Fibroblast of the conjunctiva (primary cell): ENCODE measurements around the gene MAN1C1.

Source experiments
- DNase-seq: peaks from one replicate; pipeline ENCODE4 v3.0.0-alpha.2; 2010; ENCODE audit warnings: low read depth

Gene MAN1C1

DNA sequence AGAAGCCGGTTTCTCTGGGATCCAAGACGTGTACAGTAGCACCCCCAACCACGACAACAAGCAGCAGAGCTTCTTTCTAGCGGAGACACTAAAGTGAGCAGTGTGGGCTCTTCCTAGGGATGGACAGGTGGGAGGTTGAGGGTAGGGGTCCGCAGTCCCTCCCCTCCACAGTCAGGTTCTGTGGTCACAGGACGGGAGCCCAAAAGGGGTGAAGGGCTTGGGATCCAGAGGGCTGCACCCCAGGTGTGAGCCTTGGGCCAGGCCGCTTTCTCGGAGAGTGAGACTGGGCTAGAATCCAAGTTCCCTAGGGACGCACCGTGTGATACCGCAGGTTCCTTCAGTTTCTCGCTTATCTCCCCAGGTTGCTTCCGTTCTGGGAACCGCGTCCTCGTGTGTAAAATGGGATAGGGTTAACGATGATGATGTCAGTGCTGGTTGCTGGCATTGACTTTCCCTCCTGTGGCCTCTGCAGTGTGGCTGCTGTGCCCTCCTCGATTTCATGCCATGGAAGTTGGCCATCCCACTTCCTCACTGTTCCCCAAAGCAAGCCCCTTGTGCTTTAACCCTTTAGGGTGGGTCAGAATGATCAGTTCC, 166.1 kb downstream of the MAN1C1 start:
- no peak for DNase-seq

DNA sequence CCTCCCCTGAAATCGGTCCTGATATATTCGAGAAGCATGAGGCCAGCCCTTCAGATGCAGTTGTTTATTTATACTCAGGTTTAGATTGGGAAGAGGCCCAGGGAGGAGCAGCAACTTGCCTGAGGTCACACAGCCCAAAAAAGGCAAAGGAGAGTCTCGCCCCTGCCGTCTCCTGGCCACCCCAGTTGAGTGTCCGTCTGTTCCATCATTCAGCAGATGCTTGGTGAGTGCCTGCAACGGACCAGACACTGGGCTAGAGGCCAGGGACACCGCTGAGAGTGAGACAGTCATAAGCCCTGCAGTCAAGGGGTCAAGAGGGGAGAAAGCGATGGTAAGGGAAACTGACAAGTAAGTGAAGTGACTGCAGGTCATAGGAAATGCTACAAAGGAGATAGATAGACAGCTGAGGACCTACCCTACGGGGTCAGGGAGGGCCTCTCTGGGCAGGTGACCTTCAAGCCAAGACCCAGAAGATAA, 168.0 kb downstream of the MAN1C1 start:
- DNase-seq, result no peak

DNA sequence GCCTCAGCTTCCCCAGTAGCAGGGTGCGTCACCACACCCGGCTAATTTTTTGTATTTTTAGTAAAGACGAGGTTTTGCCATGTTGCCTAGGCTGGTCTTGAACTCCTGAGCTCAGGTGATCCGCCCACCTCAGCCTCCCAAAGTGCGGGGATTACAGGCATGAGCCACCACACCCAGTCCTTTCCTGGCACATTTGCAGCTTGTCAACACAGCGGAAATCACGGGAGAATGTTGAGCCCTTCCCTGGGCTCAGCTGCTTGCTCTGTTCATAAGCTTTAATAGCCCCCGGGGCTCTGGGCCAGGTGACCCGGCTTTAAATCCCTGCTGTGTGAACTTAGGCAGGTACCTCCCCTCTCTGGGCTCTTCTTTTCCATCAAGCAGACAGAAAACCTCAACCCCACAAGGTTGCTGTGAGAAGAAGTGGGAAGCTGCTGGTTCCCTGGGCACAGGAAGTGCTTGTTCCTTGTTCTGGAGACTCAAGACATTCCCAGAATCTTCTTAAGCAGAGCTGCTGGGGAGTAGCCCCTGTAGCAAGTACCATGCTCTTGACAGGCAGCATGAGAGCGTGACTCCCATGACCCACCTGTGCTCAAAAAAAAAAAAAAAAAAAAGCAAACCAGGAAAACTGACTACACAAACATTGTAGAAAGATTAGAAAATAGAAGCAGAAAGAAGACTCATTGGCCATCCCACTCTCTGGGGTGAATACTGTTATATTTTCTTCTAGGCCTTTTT, 168.9 kb downstream of the MAN1C1 start:
- no peak for DNase-seq

GRCh38 chr1:25786887-25787759, 170.5 kb downstream of the MAN1C1 start:
- DNase-seq, result no peak

DNA sequence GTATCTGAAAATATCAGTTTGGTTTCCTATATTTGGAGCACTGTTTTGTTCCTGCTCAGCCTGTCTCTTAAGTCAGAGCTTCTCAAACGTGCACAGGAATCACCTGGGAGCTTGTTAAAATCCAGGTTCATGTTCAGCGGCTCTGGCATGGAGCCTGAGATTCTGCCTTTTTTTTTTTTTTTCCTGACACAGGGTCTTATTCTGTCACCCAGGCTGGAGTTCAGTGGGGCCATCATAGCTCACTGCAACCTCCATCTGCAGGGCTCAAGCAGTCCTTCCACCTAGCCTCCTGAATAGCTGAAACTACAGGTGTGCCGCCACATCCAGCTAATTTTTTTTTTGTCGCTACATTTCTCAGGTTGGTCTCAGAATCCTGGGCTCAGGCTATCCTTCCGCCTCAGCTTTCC, 171.2 kb downstream of the MAN1C1 start:
- no peak for DNase-seq

DNA sequence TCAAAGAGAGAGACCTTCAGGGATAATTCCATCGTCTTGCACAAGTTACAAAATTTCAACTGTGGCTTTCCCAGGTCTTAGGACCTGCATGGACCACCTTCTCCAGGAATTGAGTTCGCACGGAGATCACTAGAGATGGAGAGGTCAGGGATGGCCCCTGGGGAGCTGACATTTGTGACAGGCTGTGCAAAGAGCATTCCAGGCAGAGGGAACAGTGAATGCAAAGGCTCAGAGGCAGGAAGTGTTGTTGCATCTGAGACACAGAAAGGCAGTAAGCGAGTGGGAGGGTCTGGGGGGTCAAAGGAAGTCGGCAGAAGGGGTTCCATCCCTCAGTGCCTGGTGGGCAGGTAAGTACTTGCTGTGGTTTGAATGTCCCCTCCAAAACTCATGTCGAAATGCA, 173.9 kb downstream of the MAN1C1 start:
- DNase-seq, result no peak

DNA sequence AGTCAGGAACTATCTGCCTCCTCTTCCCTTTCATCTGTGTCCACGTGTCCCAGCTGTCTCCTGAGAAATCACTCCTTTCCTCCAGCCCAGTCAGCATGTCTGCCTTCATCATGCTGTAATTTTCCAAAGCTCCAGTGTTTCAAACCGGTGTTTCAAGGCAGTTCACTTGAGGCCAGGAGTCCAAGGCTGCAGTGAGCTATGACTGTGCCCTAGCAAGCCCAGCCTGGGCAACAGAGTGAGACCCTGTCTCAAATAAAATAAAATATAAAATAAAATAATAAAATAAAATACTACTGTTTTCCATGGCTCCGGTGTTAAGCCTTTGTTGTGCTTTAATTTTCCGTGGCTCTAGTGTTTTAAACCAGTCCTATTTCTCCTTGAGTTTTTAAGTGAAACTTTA, 175.5 kb downstream of the MAN1C1 start:
- DNase-seq, result no peak

- DNase-seq, result no peak
Observed at GRCh38 chr1:25793585-25794170, 177.1 kb downstream of the MAN1C1 start.

GRCh38 chr1:25794325-25794724, 177.7 kb downstream of the MAN1C1 start:
- no peak for DNase-seq

GRCh38 chr1:25795211-25795610, 178.6 kb downstream of the MAN1C1 start:
- no peak for DNase-seq

DNA sequence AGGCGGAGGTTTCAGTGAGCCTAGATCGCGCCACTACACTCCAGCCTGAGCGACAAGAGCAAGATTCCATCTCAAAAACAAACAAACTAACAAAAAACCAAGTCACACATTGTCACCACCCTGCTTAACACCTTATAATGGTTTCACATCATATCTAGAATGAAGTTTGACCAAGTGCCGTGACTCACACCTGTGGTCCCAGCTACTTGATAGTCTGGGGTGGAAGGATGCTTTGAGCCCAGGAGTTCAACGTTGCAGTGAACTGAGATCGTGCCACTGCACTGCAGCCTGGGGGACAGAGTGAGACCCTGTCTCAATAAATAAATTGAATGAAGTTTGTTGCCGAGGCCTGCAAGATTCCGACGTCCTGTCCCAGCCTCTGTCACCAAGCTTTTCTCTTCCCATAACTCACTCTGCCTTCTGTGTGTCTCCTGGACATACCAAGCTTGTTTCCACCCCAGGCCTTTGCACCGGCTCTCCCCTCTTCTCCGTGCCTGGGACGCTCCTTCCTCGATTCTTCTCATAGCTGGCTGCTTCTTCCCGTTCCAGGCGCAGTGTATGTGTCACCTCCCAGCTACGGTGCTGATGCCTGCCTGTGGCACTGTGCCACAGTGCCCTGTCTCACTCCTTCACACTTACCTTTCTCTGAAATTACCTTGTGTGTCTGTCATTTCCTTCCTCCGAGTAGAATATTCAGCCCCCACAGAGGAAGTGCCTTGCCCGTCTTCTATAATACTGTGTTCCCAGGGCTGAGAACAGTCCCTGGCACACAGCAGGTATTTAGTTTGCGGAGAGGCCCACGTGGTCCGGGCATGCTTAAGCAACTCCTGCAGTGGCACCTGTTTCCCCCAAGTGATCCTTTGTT, 179.6 kb downstream of the MAN1C1 start:
- DNase-seq, result no peak

- peak; percentile 59 for DNase-seq
Observed at GRCh38 chr1:25796811-25797458, 180.3 kb downstream of the MAN1C1 start.

DNA sequence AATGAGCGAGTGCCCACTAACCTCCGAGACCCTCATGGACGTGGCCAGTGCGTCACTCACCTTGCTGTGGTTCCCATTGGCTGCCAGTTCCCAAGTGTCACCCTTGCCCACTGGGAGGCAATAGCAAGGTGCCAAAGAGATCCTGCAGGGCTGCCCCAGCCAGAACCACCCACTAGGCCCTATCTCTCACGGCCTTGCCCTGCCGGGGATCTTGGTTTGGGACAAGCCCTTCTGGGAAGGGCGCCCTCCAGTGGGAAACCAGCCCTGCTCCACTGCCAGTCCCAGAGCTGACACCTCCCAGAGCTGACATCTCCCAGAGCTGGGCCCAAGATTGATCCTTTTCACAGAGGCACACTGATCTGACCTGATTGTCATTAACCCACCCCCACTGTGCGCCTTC, 181.3 kb downstream of the MAN1C1 start:
- no peak for DNase-seq

- DNase-seq, result no peak
Observed at GRCh38 chr1:25798666-25799351, 182.2 kb downstream of the MAN1C1 start.

GRCh38 chr1:25799352-25799934, 182.9 kb downstream of the MAN1C1 start:
- no peak for DNase-seq

DNA sequence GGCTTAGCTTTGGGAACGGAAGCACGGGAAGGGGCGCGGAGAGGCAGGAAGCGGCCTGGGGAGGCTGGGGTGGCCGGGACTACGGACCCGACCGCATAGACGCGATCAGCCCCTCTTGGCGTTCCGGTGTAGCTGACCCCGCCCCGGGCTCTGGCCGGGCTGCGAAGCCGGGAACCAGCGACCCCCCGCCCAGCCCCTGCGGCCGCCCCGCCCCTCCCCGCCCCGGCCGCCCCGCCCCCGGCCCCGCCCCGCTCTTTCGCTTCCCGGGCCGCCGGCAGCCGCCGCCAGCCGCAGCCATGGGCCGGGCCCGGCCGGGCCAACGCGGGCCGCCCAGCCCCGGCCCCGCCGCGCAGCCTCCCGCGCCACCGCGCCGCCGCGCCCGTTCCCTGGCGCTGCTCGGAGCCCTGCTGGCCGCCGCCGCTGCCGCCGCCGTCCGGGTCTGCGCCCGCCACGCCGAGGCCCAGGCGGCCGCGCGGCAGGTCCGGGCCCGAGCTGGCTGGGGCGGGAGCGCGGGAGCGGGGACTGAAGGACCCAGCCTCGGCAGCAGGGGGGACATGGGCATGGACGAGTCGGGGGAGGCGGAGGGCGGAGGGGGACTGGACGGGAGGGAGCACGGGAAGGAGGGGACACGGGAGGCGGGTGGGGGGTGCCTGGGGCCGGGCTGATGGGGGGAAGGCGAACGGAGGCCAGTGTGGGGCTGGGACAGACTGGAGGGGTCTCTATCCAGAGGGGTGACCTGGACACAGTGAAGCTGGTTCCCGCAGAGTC, 183.5 kb downstream of the MAN1C1 start, which contains the start of gene SELENON:
Gene SELENON, plus strand, starts transcription at position 259 of the 768 bp plus-strand sequence. Its CDS starts 38 bp downstream, at position 297.
- no peak for DNase-seq

GRCh38 chr1:25800703-25801377, 184.2 kb downstream of the MAN1C1 start:
- no peak for DNase-seq

GRCh38 chr1:25802915-25803314, 186.3 kb downstream of the MAN1C1 start:
- no peak for DNase-seq
